LoVo (cell line): ENCODE measurements around the gene MED9.

Experiments
- DNase-seq: peaks from one replicate; pipeline ENCODE4 v3.0.0-alpha.2; 2016; ENCODE audit warnings: low spot score

The MED9 gene

GRCh38 chr17:17505151-17505550, 28.4 kb downstream of the MED9 start:
- no peak for DNase-seq

- no peak for DNase-seq
Measured at GRCh38 chr17:17505610-17506171, 28.9 kb downstream of the MED9 start.

- no peak for DNase-seq
Measured at GRCh38 chr17:17506181-17506741, 29.5 kb downstream of the MED9 start.

GRCh38 chr17:17506893-17507464, 30.2 kb downstream of the MED9 start:
- no peak for DNase-seq

GRCh38 chr17:17507465-17508011, 30.7 kb downstream of the MED9 start:
- DNase-seq: no peak

- no peak for DNase-seq
Measured at GRCh38 chr17:17508019-17508535, 31.3 kb downstream of the MED9 start.

GRCh38 chr17:17508646-17509591, 32.1 kb downstream of the MED9 start:
- no peak for DNase-seq

- DNase-seq: no peak
Measured at GRCh38 chr17:17509601-17510425, 33.0 kb downstream of the MED9 start.

- no peak for DNase-seq
Measured at GRCh38 chr17:17510456-17511292, 33.9 kb downstream of the MED9 start.

- DNase-seq: no peak
Measured at GRCh38 chr17:17511293-17511741, 34.5 kb downstream of the MED9 start.

- DNase-seq: no peak
Measured at GRCh38 chr17:17511881-17512858, 35.4 kb downstream of the MED9 start.

- no peak for DNase-seq
Measured at GRCh38 chr17:17512866-17513265, 36.1 kb downstream of the MED9 start.

- no peak for DNase-seq
Measured at GRCh38 chr17:17513626-17514025, 36.8 kb downstream of the MED9 start.

- DNase-seq: no peak
Measured at GRCh38 chr17:17514361-17514992, 37.7 kb downstream of the MED9 start.

- no peak for DNase-seq
Measured at GRCh38 chr17:17514993-17515933, 38.5 kb downstream of the MED9 start.

GRCh38 chr17:17515934-17516930, 39.4 kb downstream of the MED9 start:
- no peak for DNase-seq
